ENCODE data around the gene MTHFSD. TPM values are rescaled to one million over a fixed set of nuclear protein-coding genes. Genes with fewer than 3 reads are reported as not detected.

MTHFSD gene
- total and polyA plus RNA-seq, 10 of the 15 experiments (the other 5 are each of a cell fraction or from before 2014, with no cell fraction given), result 2.2 to 24.5 (median 18.1) TPM

DNA sequence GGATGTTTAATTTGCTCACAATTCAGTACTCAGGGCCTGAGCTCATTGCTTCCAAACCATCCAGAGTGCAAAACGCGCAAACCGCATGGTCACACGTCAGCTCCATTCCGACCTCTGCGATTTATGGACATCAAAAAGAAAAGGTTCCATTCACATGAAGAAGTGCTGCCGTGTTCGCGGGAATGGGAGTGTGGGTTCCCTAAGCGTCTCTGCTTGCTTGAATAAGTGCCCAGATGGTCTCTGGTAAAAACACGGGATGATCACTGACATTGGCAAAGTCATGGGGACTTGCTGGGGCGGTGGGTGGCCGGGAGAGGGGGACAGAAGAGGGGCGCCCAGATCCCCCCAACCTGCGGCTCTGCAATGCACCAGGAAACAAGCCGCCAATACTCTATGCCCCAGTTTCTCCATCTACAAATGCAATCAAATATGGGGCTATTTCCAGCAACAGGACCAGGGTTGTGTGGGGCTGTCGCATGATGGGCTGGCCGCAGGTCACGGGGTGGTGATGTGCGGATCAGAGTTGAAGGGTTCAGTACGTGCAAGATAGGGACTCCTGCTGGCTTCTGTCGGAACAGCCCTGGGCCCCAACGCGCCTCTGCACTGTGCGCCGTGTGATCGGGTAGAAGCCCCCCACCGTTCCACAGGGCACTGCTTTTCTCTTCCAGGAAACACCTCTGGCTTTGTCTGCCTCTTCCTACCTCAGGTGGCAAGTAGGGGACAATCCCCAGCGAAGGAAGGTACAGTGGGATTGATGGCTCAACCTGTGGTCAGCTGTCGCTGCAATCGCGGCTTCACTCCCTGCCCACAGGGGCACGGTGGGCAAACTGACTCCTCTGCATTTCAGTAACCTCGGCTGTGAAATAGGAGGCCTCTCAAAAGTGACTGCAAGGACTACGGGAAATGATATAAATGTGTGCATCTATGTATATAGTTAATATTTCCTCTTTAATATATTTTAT lies 33.5 kb downstream of the MTHFSD start:
- ChIA-PET CTCF (interaction anchor here (1.1 to 5.7 kb wide), 4 partner anchors 12 to 700 kb away, joined by 3 to 27 read pairs (median 4); no protein-coding TSS in a partner anchor), RAD21 (ENCODE audit: unreplicated experiment) (no interaction called here), POLR2A (no interaction called here), SMC1A (ENCODE audit: uncharacterized antibody, unreplicated experiment) (interaction anchor here (1.1 kb wide), 1 partner anchor 535 kb away, joined by 3 read pairs; no protein-coding TSS in a partner anchor)
- FAIRE-seq (no peak), ATAC-seq (no peak), DNase-seq (ENCODE audit: low read depth, low spot score) (no peak)
- H3K79me2 ChIP-seq (ENCODE audit: control insufficient read depth, insufficient read depth, low read length), result no peaks in the 10 kb centered on the region
- in situ Hi-C loops (cut with MboI) (loop anchor here (5.0 kb wide), 2 partner anchors 179 to 699 kb away; no protein-coding TSS in a partner anchor), intact Hi-C loops (cut with micrococcal nuclease; ENCODE audit: unreplicated experiment) (no loop called here)
- no TSS peak for BruUV-seq (replicated peaks)
- no peaks in the 10 kb centered on the region for H3K9me3 ChIP-seq (replicated peaks; ENCODE audit: control insufficient read depth, insufficient read depth, low read length)
- H2AFZ ChIP-seq (ENCODE audit: control insufficient read depth, low read depth, low read length), result no peak overlapping the region
- TF ChIP-seq, protein P1, sequence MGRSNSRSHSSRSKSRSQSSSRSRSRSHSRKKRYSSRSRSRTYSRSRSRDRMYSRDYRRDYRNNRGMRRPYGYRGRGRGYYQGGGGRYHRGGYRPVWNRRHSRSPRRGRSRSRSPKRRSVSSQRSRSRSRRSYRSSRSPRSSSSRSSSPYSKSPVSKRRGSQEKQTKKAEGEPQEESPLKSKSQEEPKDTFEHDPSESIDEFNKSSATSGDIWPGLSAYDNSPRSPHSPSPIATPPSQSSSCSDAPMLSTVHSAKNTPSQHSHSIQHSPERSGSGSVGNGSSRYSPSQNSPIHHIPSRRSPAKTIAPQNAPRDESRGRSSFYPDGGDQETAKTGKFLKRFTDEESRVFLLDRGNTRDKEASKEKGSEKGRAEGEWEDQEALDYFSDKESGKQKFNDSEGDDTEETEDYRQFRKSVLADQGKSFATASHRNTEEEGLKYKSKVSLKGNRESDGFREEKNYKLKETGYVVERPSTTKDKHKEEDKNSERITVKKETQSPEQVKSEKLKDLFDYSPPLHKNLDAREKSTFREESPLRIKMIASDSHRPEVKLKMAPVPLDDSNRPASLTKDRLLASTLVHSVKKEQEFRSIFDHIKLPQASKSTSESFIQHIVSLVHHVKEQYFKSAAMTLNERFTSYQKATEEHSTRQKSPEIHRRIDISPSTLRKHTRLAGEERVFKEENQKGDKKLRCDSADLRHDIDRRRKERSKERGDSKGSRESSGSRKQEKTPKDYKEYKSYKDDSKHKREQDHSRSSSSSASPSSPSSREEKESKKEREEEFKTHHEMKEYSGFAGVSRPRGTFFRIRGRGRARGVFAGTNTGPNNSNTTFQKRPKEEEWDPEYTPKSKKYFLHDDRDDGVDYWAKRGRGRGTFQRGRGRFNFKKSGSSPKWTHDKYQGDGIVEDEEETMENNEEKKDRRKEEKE (IDR thresholded peaks at IDR 0.05), result no peak
- TF ChIP-seq, protein P2, sequence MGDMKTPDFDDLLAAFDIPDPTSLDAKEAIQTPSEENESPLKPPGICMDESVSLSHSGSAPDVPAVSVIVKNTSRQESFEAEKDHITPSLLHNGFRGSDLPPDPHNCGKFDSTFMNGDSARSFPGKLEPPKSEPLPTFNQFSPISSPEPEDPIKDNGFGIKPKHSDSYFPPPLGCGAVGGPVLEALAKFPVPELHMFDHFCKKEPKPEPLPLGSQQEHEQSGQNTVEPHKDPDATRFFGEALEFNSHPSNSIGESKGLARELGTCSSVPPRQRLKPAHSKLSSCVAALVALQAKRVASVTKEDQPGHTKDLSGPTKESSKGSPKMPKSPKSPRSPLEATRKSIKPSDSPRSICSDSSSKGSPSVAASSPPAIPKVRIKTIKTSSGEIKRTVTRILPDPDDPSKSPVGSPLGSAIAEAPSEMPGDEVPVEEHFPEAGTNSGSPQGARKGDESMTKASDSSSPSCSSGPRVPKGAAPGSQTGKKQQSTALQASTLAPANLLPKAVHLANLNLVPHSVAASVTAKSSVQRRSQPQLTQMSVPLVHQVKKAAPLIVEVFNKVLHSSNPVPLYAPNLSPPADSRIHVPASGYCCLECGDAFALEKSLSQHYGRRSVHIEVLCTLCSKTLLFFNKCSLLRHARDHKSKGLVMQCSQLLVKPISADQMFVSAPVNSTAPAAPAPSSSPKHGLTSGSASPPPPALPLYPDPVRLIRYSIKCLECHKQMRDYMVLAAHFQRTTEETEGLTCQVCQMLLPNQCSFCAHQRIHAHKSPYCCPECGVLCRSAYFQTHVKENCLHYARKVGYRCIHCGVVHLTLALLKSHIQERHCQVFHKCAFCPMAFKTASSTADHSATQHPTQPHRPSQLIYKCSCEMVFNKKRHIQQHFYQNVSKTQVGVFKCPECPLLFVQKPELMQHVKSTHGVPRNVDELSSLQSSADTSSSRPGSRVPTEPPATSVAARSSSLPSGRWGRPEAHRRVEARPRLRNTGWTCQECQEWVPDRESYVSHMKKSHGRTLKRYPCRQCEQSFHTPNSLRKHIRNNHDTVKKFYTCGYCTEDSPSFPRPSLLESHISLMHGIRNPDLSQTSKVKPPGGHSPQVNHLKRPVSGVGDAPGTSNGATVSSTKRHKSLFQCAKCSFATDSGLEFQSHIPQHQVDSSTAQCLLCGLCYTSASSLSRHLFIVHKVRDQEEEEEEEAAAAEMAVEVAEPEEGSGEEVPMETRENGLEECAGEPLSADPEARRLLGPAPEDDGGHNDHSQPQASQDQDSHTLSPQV (IDR thresholded peaks at IDR 0.05), result no peak
- no peak for TF ChIP-seq MYB (IDR thresholded peaks at IDR 0.05; ENCODE audit: borderline replicate concordance, low read depth, low read length)
- no peak for TF ChIP-seq SUZ12 (IDR thresholded peaks at IDR 0.05; ENCODE audit: unreplicated experiment)
- no peak for TF ChIP-seq HDAC6 (IDR thresholded peaks at IDR 0.05; ENCODE audit: unreplicated experiment)
- TF ChIP-seq, protein P3, sequence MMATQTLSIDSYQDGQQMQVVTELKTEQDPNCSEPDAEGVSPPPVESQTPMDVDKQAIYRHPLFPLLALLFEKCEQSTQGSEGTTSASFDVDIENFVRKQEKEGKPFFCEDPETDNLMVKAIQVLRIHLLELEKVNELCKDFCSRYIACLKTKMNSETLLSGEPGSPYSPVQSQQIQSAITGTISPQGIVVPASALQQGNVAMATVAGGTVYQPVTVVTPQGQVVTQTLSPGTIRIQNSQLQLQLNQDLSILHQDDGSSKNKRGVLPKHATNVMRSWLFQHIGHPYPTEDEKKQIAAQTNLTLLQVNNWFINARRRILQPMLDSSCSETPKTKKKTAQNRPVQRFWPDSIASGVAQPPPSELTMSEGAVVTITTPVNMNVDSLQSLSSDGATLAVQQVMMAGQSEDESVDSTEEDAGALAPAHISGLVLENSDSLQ (IDR thresholded peaks at IDR 0.05), result no peak
- H3K27ac ChIP-seq (ENCODE audit: control insufficient read depth, insufficient read depth), result no peak overlapping the region
- H3K27me3 ChIP-seq (replicated peaks in 1 of 2; ENCODE audit: control insufficient read depth in 2 of 2, insufficient read depth in 2 of 2, low read length in 1 of 2), result peaks cover 0 to 1% of the 10 kb centered on the region in 2 experiments; a peak in 2 of 4 replicates
- H4K20me1 ChIP-seq (ENCODE audit: control insufficient read depth, insufficient read depth), result no peaks in the 10 kb centered on the region
- WGBS (ENCODE audit: insufficient coverage, insufficient replicate concordance, low lambda C conversion rate, missing lambda C conversion rate), result 52% methylated on average over 34 of the region's 35 CpGs
- H3K36me3 ChIP-seq (ENCODE audit: control insufficient read depth in 2 of 2, insufficient read depth in 2 of 2, low read length in 1 of 2), result no peaks in the 10 kb centered on the region
- H3K4me1 ChIP-seq (ENCODE audit: control insufficient read depth, insufficient read depth, low read length), result no peaks in the 10 kb centered on the region
- H3K4me2 ChIP-seq (ENCODE audit: control insufficient read depth, insufficient read depth), result no peak overlapping the region
- H3K4me3 ChIP-seq, result no peak overlapping the region
- H3K9ac ChIP-seq (ENCODE audit: control insufficient read depth, insufficient read depth, low read length), result no peak overlapping the region

All from GM12878 (cell line).